ENCODE data around the gene SREBF1.
A peak's percentile ranks its signal among the peaks of the same experiment; 100 is the strongest.

SREBF1 gene

DNA sequence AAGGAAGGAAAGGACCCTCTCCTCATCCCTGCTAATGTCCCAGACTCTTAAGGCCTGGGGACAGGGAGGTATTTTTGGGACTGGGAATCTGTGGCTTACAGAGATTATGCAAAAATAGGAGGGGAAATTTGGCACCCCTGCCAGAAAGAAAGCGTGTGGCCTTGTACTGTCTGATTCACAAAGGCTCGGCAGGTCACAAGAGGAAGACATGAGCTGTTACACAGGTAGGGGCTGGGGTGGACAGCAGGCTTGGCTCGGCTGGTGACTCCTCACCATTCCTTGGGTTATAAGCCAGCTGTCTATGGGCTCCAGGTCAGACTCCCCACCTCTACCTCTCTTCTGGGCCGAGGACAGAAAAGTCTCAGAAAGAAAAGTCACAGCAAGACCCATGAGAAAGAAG, 20.7 kb upstream of the SREBF1 start:
- no peak for DNase-seq

DNA sequence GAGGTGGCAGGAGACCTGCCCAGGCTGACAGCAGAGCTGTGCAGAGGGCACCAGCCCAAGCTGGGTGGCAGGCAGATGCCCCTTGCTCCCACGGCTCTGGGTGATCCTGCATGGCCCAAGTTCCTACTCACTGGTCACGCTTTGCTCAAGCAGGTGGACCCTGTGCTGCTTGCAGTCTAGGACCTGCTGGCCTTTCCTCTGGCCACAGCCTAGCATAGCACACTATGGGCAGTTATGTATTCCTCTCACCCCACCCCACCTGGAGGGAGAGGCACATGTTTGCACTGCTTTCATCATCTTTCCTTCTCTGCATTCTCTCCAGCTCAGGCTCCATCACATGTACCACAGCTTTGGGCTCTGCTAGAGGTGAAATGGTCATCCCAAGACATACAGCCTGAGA, 19.6 kb upstream of the SREBF1 start:
- DNase-seq, result no peak

DNA sequence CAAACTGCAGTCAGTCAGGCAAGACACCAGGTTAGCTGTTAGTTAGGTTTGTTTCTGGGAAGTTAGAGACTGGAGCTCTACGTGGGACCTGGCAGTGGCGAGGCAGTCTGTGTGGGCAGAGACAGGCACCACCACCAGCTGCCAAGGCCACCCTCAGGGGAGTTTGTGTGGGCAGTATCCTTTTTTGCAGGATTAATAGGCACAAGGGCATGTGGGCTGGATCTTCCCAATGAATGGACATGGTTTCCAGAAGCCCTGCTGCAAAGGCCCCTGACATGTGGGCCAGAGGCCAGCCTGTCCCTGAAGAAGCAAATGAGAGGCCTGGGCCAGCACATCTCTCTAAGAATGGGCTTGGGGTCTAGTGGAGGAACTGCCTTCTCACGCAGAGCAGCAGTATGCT, 19.2 kb upstream of the SREBF1 start:
- no peak for DNase-seq

DNA sequence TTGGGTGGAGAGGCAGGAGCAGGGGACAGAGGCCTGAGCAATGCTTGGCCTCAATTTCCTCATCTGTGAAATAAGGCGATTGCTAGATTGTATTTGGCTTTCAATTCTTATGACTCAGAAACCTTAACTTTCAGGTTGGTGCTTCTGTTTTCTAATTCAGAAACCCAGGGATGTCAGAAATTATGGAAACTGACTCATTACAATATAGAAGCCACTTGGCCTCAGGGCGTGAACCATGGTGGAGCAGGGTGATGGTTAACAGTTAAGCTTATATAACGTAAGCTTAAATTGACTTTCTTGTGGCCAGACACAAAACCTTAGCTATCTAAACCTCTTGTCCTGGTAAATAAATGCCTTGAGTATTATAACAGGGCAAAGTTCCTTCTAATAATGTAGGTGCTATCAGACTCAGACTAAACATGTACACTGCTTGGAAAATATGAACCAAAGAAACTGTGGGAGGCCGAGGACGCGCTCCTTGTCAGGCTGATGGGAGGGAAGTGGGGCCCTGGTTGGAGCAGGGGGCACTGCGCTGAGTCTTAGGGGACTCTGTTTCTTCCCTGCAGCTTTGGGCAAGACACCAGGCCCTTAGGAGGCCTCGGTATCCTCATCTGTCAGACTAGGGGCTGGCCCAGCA, 17.1 kb upstream of the SREBF1 start:
- peak; percentile 93 for DNase-seq

DNA sequence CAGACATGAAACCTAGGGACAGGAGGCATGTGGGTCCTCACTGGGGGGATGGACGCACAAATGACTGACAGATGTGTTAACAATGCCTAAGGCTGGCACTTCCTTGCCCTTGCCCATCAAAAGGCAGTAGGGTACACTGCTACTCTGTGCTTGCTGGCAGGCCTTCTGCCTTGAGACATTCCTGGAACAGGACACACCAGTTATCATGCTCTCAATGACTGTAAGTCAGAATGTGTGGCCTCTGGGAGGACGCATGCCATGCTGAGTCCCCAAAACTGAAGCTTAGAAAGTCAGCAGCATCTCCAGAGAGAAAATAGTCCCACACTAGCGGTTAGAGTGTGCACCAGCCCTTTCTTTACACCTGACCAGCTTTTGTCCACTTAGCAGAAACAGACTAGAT, 16.1 kb upstream of the SREBF1 start:
- DNase-seq, result peak; percentile 63

DNA sequence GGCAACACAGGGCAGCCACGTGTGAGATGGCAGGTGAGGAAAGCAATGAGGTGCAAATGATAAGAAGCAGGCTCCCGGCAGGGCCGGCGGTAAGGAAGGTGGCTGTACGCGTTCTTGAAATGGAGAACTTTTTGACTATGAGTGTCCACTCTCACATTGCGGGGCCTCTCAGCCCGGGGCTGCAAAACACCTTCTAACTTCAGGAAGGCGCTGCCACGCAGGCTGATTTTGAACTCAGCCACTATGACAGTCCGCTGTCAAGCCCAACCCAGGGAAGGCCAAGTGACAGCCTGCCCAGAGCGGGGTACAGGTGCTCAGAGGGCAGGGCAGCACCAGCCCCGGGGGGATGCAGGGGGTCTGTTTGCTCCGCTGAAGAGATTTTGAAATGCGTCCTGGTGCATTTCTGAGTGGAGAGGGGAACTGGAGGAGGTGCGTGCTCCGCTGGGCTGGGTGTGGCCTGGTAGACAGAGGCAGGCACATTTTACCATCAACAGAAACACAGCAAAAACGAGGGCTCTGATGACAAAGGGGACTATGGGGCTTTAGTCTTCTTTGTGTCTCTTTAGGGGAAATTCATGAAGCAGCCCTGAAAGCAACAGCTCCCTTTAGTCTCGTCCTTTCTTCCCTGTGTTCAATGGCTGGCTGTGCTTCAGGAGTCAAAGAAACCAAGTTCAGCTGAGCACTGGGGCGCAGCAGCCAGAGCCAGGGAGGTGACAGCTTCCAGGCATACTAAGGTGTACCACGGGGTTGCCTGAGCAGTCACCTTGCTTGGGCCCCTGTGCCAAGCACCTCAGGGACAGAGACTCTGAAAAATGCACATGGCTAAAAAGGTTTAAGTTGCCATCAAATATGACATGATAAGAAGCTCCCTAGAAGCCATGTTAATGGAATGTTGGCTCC, 14.6 kb upstream of the SREBF1 start:
- no peak for DNase-seq

DNA sequence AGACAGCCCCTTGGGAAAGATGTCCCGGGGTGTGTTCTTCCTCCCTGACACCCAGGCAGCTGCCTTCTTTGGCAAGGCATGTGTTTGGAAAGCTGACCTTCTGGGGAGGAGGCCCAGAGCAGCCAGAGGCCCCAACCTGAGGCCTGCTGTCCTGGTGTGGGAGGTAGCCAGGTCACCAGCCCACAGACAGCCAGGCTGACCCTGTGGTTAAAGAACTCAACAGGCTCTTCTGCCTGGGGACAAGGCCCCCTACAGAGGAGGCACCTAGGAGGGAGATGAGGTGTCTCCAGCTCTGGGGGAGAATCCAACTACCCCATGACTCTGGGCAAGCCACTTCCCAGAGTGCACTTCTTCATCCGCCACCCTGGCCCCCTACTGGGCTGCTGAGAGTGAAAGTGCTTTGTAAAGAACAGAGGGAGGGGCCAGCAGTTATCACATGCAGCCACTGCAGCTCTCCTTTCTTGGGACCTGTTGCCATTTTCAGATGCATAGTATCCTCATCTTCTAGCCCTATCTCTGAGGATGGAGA, 13.1 kb upstream of the SREBF1 start:
- DNase-seq, result peak; percentile 91

DNA sequence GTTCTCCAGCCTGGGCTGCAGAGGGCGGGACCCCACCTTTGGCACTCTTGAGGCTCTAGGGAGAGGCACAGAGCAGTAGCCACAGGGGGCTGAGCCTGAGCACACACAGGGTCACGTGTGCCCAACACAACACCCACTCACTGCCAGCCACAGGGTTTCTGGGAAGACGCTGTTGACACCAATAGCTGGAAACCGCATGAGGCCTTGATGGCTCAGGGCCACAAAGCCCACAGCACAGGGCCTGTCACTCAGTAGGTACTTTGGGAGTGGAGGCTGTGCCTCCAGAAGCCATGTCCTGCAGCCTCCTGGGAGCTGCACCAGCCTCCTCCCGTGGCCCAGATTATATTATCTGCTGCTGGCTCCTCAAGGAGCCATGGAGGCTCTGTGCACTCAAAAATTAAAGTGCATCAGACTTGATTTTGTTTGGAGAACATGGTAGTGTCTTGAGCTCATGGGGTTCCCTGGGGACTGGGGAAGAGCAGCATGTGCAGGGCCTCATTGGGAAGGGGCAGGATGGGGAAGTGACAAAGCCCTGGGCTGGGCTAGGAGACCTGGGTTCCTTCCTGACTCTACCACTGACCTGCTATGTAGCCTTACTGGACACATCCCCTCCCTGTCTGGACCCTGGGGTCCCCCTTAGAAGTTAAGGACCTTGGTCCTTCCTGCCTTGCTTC, 12.5 kb upstream of the SREBF1 start:
- peak; percentile 97 for DNase-seq

DNA sequence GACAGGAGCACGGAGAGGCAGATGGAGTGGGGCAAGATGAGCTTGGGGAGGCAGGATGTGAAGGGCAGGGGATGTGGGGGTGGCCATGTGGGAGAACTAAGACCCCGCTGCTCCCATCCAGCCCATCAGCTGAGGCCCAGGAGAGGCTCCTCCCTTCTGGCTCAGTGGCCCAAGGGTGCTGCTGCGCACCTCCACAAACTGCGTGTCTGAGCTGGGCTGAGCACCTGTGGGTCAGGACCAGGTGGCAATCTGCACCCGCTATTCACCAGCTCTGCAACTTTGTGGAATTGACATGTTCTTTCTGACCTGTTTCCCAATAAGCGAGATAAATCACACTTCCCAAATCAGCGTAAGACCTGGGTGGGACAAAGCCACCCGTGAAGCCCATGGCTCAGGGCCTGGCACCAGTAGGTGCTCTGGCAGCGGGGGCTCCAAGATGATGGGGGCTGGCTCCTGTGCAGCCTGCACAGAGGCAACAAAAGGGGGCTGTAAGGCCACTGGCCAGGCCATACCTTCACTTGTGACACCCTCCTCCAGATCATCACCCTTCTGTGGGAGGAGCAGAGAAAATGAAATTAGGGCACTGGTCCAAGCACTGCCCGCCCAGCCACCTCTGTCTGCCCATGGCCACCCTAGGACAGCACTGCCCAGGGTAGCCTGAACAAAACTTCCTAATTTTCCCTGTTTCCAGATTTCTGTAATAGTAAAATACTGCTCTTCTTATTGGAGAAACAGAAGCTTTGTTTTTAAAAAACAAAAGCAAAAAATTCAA, 11.7 kb upstream of the SREBF1 start:
- DNase-seq, result no peak

DNA sequence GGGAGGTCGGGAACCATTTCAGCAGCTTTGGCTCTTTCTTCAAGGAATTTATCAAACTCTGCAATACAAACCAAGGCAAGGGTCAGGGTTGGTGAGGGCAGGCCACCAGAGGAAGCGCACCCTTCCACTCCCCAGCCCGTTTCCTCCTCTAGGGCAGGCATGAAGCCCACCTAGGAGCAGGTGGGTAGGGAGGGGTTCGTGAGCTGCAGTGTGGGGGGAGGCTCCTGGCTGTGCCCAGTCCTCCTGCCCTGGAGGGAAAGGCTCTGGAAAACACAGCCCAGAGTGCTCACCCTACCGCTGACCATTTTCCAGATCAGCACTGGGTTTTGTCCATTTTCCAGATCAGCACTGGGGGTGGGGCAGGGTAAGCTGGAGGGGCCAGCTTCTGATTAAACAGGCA, 10.9 kb upstream of the SREBF1 start:
- no peak for DNase-seq

DNA sequence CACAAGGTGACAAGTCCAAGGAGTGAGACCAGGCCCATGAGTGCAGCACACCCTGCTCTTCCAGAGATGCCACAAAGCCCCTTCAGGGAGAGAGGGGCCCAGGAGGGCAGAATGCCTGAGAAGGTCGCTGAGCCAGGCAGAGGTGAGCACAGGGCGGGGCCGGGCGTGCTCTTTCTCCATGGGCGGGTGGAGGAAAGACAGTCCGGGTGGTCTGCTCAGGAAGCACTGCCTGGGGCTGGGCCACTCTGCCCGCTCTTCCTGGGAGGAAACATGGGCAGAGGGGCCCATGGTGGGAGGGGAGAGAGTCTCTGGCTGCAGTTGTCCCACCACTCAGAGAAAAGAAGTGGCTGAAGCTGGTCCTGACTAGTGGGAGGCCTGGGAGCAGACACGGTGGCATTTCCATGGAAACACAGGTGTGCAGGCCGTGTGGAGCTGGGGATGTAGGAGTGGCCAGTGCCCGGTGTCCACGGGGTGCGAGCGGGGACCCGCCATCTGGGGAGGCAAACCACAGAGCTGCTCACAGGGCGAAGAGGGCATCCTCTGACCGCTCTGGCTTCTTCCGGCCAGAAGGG, 10.4 kb upstream of the SREBF1 start:
- no peak for DNase-seq

DNA sequence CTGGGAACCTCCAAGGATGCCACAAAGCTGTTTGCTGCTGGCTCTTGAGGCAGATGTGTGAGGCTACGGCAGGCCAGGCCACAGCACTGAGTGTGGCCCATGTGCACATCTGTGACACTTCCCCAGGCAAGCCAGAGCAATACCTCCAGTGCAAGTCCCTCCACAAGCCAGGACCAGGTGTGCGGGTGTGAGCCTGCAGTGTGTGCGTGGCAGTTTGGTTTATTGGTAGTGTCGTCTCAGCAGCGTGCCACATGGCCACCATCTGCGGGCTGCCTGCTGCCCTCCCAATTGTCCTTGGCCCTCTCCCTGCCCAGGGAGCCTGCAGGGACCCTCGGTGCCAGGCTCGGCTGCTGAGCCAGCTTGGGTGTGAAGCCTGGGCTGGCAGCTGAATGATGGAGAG, 9.9 kb upstream of the SREBF1 start:
- no peak for DNase-seq

DNA sequence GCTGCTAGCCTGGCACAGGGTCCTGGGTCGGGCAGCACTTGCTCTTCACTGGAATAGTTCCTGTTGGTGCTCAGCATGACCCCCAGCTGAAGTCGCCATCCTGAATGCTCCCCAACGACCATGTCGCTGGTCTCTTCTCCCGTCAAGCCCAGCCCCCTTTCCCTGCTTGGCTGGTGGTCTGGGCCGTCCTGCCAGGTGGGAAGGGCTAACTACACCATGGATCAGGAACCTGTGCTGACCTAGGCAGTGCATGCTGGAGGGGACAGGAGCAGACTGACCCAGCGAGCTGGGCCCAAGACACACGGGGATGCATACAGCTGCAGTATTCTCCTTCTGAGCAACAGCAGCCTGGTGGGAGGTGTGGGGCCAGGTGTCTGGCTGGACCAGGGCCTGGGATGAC, 9.2 kb upstream of the SREBF1 start:
- no peak for DNase-seq

DNA sequence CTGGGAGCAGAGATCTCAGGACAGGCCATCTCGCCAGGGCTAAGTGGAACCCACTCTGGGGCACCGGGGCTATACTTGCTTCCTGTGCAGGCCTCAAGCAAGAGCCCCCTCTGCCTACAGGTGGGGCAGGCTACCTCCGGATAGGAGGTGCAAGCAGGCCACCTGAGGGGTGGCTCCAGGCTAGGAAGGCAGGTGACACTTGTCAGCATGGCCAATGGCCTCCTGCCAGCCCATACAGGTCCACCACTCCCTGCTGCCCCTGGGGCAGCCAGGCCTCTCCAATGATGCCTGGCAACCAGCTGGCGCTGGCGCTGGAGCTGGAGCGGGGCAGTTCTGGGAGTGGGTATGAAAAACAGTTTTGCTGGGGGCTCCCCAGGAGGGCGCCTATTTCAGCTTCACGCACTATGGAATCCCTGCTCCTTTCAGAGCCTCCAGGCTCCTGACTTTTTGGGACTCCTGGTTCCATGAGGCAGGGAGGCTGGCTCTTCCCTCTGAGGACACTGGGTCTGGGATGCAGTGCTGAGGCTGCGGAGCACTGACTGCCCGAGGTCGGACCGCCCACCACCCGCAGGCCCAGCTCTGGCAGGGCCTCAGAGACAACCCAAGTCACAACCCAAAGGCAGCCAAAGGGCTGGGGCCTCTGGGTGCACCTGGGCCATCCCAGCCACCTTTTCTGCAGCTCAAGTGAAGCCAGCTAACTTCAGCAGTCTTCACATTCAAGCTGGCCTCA, 8.4 kb upstream of the SREBF1 start:
- no peak for DNase-seq

DNA sequence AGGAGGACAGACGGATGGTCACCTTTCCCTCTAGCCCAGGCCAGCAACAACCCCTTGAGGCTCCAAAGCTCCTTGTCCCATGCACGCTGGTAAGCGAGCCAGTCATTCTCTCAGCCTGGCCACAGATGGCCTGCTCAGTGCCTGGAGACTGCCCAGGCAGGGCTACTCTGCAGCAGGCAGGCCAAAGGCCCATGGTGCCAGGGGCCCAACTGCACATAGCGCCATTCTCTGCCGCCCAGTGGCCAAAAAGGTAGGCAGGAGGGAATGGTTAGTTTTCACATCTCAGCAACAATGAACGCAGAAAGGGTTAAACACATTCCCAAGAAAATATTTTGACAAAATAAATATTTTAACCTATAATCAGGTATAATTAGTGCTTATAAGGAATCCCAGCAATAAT, 7.7 kb upstream of the SREBF1 start:
- DNase-seq, result no peak

DNA sequence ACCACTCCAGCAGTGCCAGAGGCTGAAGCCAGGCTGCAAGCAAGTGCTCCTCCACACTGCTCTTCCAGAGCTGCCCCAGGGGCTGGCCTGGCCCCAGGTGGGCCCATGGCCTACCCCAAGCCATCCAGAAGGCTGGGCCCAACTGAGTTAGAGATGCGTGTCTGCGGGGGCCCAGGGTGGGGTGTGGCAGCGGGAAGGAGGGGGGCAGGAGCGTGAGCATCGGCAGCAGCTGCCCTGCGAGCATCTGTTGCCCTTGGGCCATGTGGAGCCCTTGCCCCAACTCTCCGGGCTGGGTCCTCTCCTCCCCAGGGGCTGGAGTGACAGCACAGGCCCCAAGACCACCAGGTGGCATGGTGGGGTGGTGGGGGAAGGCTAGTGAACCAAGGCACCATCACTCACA, 7.3 kb upstream of the SREBF1 start:
- DNase-seq, result no peak

DNA sequence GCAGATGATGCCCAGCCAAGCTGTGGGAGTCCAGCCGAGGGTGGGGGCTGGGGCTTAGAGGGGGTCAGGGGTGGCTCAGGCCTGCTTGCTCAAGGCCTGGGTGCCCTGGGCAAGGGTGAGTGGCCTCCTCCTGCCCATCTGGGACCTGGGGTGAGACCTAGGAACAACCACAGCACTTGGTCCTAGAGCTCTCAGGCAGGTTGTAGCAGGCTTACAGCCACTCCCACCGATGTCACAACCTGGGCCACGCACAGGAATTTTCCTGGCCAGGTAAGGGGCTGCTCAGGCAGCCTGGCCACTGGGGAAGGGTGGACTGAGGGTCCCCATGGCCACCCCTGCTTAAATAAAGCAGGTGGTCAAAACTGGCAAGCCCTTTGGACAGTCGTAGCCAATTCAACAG, 6.3 kb upstream of the SREBF1 start:
- DNase-seq, result no peak

DNA sequence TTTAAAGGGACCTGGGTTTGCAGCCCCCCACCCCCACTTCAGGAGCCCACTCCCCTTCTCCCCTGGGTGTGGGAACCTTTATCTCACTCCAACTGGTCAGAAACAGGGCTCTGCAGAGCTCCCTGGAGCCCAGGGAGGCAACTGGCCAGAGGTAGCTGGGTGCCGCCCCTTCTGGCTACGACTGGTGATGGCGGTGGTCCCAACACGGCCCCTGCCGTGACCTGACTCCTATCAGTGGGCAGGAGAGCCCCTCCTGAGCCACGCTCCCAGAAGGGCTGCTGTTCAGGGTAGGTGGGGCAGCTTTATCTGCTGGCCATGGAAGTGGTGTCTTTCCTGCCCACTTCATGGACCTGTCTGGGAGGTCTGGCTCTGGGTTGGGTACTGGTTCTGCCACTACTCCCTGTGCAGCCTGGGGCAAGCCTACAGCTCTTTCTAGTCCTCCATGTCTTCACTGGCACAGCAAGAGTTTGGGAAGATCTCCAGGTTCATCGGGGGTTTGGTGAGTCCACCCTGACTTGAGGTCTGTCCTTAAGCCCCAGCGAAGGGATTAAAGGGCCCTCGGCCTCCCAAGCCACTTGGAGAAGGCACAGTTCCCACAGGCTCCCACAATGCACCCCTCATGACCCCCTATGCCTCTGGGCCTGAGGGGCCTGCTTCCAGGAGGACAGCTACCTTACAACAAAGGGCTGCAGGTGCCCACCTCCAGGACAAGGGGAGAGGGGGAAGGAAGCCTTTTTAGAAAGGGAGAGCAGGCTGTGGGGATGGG, 5.5 kb upstream of the SREBF1 start:
- no peak for DNase-seq

DNA sequence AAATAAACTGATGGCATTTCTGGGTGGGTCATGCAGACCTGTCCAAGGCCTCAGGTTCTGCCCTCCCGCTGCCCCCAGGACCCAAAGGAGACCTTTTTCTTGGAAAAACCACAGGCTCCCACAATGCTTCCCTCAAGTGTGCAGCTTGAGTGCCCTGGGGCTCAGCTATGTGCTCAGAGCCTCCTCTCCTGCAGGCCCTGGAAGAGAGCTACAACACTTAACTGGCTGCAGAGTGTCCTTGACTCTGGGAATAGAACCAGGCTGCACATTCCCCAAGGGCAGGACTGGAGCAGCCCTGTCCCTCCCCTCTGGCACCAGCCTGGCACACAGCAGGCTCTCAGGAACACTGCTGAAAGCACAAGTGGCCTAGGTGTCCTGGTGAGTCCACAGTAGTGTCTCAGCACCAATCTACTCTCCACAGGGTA, 4.8 kb upstream of the SREBF1 start:
- DNase-seq, result no peak

DNA sequence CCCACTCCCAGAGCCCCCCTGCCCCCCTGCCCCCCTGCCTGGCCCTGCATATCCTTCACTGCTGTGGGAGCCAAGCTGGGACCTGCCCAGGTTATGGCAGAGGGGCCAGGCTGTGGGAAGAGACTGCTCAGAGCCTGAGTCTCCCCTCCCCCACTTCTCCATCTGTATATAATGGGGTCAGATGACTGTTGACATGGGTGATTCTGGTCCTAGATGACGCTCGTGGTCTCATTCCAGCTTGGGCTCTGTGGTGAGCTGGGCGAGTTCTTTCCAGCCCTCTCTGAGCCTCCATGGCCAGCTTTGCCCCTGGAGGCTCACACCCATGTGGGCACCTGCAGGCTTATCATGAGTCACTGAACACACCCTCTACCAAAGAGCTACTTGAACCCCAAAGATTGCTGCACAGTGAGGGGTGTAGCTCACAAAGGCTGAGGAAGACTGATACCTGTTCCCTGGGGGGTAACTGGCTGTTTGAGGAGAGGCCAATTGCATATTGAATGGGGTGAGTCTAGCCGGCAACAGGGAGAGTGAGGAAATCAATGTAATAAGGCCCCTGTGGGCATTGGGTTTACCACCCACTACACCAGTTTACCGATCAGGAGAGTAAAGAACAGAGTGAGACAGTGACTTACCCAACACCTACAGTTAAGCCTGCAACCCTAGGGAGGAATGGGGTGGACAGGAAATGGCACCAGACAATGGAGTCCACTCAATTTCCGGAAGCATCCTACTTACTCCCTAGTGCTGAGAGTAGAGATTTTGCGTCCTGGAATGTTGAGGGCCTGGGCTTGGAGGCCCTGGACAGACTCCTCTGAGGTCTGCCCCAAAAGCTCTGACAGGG, 4.2 kb upstream of the SREBF1 start:
- peak; percentile 37 for DNase-seq
